Esophagus muscularis mucosa (tissue), 3 donors: ENCODE data around the gene RPN1.
A peak's percentile ranks its signal among the peaks of the same experiment; 100 is the strongest.

Experiments used
- CTCF ChIP-seq, 3 experiments: fragments of 200-600 bp in 2 of 3; fragments of 450-650 bp in 1 of 3; sonication (generic) in 2 of 3; IDR thresholded peaks; one replicate each; pipeline ENCODE4 v1.5.1; 2017 to 2019; ENCODE audit warnings: antibody characterized with exemption in 3 of 3, mild to moderate bottlenecking in 2 of 3, moderate library complexity in 1 of 3
- POLR2A ChIP-seq: fragments of 450-650 bp; IDR thresholded peaks from one replicate; pipeline ENCODE4 v1.6.1; 2017; ENCODE audit warnings: antibody characterized with exemption, moderate library complexity, mild to moderate bottlenecking, low read depth
- POLR2AphosphoS5 ChIP-seq, 2 donors: sonication (generic); formaldehyde crosslinking; IDR thresholded peaks; one replicate each; pipeline ENCODE4 v1.6.1; 2017; ENCODE audit warnings: antibody characterized with exemption in 2 of 2

GRCh38 chr3:128698211-128699047 lies 47.8 kb upstream of the RPN1 start:
- TF ChIP-seq CTCF (IDR thresholded peaks at IDR 0.05) (no peak), POLR2A (no peak), POLR2AphosphoS5 (IDR thresholded peaks at IDR 0.05) (peak; percentile 17 to 61)
